Germinal center (tissue), 1 donor: ENCODE results near the gene SELENOP.

Experiments used
- DNase-seq: peaks from one replicate; pipeline ENCODE4 v3.0.0; 2012; ENCODE audit warnings: mixed read lengths, low spot score

SELENOP gene

DNA sequence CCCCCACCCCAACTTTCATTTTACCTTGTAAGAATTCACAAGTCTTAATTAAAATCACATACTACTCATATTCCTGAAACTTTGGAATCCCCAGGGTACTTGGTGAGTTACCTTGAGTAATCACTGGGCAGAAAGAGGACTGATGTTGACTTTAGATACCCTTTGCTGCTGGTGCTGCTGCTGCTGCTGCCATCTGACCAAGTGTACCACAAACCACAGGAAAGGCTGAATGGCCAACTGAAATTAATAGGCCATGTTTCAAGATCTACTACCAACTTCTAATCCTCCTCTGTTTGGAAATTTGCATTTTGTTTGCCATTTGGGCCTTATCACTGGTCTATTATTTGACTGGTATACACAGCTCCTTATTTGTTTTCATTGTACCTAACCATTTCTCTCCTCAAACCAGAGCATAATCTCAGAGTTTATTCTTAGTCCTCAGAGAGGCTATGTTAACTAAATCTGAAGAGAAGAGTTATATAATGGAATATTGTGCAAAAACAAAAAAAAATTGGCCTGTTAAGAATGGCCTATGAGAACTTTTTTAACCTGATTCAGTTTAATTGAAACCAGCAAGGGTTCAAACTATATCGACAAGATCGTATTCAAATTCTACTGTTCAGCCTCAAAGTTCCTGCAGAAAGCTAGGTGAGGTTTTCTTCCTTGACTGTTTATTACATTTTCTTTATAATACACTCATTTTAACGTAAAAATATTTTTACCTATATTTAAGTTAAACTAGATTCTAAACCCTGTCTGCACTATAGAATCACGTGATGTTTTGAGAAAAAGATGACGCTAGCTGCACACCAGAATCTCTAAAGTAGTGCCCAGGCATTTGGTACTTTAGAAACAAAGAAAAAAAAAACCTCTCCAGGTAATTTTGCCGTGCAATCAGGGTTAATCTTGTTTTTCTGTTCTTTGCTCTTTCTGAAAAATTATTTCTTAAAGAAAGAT is 13.1 kb downstream of the SELENOP start:
- no peak for DNase-seq

DNA sequence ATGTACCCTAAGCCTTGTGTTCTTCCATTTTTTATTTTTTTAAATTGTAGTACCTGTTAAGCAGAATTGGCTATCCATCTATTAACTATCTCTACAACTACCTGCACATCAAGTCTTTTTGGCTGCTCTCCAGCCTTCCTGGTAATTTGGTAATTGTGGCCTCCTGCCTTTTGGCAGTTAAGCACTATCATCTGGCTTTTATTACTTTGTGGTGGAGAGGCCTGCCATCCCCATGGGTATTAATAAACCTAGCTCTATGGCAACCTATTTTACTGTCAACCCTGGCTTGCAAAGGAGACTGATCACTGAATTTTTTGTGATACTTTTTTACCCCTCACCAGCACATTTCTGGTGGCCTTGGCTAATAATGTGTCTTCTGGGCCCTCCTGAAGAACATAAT is 20.5 kb downstream of the SELENOP start:
- no peak for DNase-seq

DNA sequence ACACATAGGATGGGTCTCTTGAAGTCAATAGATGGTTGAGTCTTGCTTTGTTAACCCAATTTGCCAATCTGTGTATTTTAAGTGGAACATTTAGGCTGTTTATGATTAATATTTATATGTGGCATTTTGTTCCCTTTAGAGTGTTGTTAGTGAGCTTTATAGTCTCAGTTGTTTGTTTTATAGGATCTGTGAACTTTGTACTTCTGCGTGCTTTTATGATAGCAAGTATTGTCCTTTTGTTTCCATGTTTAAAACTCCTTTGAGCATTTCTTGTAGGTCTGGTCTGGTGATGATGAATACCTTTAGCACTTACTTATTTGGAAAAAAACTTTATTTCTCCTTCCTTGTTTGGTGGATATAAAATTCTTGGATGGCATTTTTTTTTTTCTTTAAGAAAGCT is 23.8 kb downstream of the SELENOP start:
- no peak for DNase-seq

DNA sequence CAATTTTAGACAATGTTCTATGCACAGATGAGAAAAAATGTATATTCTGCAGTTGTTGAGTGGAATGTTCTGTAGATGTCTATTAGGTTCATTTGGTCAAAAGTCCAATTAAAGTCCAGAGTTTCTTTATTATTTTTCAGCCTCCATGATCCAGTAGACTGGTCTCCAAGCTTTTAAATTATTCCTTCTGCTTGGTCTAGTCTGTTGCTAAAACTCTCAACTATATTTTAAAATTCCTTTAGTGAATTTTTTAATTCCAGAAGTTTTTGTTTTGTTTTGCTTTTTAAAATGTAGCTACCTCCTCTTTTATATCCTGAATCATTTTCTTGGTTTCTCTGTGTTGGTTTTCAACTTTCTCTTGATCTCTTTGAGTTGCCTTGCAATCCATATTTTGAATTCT is 24.6 kb downstream of the SELENOP start:
- DNase-seq = no peak

DNA sequence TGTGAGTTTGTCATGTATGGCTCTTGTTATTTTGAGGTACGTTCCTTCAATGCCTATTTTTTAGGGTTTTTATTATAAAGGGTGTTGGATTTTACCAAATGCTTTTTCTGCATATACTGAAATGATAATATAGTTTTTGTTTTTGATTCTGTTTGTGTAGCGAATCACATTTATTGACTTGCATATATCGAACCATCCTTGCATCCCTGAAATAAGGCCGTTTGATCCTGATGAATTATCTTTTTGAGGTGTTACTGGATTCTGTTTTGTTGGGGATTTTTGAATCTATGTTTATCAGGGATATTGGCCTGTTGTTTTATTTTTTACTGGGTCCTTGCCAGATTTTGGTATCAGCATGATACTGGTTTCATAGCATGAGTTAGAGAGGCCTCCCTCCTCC is 25.9 kb downstream of the SELENOP start:
- no peak for DNase-seq

DNA sequence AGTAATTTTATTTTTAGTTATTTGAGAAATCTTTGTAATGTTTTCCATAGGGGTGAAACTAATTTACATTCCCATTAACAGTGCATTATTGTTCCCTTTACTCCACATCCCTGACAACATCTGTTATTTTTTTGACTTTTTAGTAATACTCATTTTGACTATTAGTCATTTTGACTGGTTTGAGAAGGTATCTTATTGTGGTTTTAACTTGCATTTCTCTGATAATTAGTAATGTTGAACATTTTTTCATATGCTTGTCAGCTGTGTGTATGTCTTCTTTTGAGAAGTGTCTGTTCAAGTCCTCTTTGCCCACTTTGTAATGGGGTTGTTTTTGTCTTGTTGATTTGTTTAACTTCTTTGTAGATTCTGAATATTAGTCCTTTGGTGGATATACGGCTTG is 27.6 kb downstream of the SELENOP start:
- no peak for DNase-seq

DNA sequence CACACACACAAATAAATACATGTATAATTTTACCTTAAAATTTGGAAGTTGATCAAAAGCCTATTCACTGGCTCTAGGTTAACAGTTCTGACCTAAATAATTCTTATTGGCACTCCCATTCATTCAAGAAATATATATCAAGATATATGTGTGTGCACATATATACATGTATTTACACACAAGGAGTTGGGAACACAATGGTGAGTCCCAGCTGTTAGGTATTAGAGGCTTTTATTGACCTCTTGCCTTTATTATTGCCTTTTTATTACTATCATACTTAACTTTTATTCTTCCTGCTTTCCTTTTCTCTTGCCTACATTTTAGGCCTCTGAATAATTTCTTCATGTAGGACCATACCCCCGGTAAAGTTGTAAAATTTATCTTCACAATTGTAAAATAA is 30.1 kb downstream of the SELENOP start:
- no peak for DNase-seq

DNA sequence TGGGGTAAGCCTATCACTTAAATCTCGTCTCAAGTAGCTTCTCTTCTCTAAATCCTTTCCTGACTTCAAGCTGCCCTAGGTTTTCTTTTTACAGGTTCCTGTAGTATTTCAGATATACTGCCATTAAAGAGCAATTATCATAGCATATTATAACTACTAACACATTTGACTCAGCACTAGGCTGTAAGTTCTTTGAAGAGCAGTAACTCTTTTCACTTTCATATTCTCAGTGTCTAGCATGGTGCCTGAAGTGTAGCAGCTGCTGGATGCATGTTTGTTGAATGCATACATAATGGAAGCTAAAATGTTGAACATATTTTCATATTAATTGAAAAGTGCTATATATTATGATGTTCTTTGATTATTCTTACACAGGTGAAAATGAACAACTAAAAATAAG is 32.6 kb downstream of the SELENOP start:
- DNase-seq = no peak

DNA sequence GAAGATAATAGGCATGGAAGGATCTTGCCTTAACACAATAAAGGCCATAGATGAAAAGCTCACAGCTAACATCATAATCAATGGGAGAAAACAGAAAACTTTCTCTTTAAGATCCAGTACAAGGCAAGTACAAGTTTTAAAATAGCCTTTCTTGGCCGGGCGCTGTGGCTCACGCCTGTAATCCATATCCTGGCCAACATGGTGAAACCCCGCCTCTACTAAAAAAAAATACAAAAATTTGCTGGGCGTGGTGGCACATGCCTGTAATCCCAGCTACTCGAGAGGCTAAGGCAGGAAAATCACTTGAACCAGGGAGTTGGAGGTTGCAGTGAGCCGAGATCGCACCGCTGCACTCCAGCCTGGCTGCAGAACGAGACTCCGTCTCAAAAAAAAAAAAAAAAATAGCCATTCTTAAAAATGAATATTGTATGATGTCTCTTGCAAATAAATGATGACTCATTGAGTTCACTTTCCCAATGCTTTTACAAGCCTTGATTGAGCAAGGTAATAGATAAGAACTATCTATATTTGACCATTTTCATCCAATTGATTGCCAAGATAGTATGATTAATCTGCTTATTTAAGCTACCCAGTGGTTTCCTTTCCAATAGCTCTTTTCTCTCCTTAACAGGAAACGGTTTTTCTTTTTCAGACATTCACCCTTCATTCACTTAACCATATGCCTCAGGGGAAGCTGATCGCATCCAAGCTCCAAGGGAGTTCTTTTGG is 39.3 kb downstream of the SELENOP start:
- no peak for DNase-seq

DNA sequence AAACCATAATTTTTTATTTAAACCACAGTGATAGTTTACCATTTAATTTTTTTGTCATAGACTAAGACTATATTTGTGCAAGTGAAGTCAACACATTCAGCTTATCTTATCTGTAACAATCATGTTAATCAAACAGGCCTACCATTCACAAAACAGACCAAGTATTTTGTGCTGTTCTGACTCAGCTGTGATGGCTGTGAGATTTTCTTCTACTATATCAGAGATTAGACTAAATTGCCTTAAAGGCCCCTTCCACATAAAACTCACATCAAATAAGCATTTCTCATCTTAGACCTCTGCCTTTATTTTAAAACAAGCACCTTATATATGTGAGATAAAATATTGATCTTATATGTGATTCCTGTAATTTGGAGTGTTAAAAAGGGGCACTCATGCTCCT is 41.7 kb downstream of the SELENOP start:
- no peak for DNase-seq

DNA sequence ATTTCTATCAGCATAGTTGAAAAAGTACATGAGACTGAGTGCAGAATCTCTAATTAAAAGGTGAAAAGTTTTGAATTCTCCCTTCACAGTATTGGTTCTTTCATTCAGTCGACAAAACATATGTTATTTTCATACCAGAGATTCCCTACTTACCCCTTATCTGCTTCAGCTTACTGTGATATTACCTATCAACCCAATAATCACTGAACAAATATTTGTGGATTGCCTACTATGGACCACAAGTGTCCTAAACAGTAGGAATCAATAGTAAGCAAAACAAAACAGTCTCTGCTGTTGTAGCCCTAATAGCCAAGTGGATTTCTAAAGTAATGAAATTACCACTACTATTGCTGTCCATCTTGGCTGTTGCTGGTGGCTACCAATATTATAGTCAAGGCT is 43.6 kb downstream of the SELENOP start:
- no peak for DNase-seq

DNA sequence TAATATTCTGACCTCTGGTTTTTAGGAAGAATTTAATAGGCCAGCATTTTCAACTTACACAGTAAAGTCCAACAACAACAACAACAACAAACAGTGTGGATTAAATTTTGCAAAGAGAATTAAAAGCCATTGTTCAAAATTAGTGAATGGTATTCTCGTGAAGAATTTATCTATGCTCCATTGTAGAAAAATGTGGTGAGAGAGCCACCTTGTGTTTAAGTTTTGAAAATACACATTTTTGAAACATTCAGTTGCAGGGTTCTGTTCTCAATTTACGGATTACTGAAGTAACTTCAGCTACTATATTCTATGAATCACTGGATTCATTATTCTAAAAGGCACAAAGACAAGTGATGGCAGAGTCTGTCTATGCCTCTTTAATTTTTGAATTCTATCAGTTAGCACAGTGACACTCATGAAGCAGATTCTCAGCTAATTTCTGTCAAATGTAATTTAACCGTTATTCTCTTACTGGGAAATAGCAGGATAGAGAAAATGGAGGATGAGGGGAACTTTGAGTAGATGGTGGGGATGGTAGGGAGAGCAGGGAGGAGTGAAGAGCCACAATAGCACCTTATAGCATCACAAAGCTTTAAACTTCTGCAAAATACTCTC is 44.1 kb downstream of the SELENOP start:
- peak; percentile 4 for DNase-seq

DNA sequence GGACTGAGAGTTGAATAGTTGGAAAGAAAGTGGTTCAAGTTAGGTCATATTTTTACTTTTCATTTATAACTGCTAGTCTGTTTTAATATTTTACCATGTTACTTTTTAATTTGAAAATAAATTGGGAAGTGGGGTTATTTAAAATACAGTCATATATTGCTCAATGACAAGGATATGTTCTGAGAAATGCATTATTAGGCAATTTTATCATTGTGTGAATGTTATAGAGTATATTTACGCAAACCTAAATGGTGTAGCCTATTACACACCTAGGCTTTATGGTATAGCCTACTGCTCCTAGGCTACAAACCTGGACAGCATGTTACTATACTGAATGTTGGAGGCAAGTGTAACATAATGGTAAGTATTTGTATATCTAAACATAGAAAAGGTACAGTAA is 49.9 kb downstream of the SELENOP start:
- no peak for DNase-seq

DNA sequence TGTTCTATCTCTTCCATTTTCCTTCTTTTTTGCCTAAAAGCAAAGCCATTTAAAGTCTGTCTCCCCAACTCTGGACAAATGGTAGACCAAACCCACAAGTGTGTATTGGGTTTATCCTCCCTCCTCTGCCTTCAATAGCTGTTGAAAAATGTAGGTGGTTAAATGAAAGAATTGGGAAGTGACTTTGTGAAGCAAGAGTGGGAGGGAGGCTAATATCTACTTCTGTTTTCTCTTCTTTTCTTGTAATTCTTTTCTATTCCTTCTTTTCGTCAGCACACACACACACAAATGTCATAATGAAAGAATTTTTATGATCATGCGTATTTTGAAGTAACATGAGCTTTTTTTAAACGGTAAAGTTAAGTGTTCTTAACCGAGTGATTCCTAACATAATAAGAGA is 51.3 kb downstream of the SELENOP start:
- DNase-seq = no peak

DNA sequence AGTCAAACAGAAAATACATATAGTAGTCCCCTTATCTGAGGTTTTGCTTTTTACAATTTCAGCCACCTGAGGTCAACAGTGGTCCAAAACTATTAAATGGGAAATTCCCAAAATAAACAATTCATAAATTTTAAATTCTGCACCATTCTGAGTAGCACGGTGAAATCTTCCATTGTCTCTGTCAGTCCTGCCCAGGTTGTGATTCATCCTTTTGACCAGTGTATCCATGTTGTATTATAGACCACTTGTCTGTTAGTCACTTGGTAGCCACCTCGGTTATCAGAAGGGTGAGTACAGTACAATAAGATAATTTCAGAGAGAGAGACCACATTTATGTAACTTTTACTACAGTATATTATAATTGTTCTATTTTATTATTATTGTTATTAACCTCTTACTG is 52.2 kb downstream of the SELENOP start:
- DNase-seq = no peak

DNA sequence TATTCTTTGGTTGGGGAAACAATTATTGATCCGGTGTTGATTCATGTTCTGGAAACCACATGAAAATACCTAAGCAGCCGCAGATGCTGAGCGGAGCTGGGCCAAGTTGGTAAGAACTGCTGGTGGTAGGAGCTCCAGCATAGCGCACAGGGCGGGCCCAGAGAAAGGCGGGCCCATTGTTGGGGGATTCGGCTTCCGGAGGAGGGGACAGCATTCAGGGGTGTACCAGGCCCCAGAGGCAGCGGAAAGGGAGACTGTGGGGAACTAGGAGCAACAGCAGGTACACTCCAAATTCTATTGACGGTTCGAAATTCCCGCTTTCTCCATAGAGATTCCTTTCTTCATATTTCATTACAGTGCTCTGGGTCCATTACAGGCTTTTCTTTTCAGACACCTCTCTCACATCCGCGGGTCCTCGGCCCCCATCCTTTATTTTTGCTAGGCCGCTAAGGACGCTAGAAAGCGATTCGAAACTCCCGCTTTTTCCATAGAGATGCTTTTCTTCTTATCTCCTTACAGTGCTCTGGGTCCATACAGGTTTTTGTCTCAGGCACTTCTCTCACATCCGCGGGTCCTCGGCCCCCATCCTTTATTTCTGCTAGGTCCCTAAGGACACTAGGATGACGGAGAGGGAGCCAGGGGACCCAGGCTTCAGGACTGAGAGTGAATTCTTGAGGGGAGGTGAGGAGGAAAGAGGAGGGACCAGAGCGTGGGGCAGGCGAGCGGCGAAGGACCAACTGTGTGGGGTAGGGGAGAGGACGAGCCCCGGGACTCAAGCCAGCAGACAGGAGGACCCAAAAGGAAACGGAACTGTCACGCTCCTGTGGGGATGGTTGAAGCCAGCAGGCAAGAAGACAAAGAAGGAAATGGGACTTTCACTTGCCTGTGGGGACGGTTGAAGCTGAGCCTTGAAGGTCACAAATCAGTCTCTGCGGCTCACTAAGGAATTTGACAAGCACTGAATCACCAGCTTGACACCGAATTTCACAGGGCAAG is 54.8 kb downstream of the SELENOP start, which contains the start of gene CCDC152:
Gene CCDC152 (plus strand): TSS at position 213 of the 996 bp plus-strand sequence. CDS start 2,304 bp downstream, outside the sequence.
- DNase-seq = peak; percentile 36

DNA sequence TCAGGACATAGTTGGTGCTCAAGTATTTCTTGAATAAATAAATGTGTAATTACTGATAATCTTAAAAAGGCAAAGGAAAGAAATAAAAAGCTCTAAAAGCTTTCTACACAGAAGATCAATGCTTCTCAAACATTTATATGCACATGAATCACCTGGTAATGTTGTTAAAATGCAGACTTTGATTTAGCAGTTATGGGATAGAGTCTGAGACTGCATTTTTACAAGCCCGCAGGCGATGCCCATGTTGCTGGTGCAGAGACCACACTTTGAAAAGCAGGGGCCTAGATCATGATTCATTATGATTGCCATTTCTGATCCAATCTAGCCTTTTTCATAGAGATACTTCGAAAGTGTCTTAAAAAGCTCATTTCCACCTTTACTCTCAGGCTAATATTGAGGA is 58.6 kb downstream of the SELENOP start:
- no peak for DNase-seq

DNA sequence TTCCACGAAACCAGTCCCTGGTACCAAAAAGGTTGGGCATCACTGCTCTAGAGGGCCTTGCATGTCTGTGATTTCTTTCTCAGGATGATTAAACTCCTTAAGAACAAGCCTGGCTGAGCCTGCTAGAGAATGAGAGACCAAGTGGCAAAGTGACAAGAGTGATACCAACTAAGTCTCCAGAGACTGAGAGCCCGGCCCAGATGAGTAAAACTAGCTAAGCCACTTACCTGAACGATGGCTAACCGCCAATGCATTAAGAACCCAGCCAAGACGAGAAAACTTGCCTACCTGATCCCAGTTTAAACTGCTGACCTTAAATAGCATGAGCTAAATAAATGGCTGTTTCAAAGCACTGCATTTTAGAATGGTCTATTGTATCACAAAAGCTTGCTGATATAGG is 60.6 kb downstream of the SELENOP start:
- no peak for DNase-seq

DNA sequence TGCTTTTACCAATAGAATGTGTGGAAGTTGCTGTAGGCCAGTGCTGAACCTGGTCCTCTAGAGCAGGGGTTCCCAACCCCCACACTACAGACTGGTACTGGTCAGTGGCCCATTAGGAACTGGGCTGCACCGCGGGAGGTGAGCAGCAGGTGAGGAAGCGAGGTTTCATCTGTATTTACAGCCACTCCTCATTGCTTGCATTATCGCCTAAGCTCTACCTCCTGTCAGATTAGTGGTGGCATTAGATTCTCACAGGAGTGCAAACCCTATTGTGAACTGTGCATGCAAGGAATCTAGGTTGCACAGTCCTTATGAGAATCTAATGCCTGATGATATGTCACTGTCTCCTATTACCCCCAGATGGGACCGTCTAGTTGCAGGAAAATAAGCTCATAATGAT is 61.2 kb downstream of the SELENOP start:
- DNase-seq = no peak
